ENCODE results near the gene RPUSD1.
"Not testable (repeated sequence)": the region's sequence is repeated elsewhere in the genome, so short reads cannot be mapped to it uniquely, and the experiment has no call there.

The RPUSD1 gene

GRCh38 chr16:749010-749409, 39.2 kb downstream of the RPUSD1 start:
- DNase-seq = no peak

DNA sequence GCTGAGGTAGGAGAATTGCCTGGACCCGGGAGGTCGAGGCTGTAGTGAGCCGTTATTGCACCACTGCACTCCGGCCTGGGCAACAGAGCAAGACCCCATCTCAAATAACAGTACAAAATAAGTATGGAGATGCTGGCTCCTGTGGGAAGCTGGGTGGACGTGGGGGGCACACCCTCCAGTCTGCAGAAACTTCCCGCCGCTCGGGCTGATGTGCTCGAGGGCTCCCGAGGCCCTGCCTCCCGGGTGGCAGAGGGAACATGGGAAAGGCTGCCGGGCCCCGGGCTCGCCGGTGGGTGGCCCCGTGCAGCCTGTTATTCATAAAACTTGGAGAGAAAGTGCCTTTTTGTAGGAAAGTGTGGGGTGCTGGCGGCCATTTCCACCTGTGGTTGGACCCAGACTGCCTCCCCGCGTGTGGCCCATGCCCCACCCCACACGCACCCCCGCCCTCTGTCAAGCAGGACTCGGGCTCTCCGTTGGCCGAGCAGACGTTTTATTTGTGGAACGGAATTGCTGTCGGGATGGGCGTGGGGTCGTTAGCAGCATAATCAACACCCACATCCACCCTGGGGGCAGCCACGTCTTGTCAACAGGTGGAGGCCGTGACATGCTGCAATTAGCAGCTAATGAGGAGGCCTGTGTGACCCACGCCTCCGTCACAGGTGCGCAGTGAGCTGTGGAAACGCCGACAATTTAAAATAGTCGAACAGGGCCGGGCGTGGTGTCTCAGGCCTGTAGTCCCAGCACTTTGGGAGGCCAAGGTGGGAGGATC, 40.0 kb downstream of the RPUSD1 start:
- no peak for DNase-seq

DNA sequence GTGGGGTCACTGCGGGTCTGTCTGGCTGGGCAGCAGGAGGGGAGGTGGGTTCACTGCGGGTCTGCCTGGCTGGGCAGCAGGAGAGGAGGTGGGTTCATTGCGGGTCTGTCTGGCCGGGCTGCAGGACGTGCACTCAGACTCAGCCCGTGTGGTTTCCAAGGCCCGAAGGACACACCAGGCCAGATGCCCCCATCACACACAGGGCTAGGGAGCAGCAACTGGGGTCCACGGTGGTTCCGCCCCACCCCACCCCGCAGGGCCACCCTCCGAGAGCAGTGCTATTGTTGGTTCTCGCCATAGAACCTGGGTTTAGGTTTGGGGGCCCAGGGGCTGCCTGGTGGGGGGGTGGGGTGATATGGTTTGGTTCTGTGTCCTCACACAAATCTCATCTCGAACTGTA, 41.5 kb downstream of the RPUSD1 start:
- no peak for DNase-seq

DNA sequence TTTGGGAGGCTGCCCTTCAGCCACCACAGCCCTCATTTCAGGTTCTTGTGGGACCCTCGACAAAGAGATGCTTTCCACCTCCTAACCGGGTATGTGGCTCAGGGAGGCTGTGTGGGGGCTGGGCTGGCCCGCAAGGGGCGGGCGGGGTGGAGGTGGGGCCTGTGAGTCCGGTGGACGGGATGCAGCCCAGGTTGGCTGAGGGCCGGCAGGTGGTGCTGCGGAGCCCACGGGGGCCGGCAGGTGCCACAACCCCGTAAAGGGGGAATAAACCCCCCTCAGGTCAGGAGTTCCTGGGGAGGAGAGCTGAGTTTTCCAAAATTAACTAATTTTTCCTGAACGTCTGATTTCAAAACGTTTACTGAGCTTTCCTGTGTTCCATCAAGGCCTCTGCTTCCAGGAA, 42.4 kb downstream of the RPUSD1 start:
- no peak for DNase-seq

- no peak for DNase-seq
Measured at GRCh38 chr16:743794-744500, 44.2 kb downstream of the RPUSD1 start.

- DNase-seq = not testable (repeated sequence)
Measured at GRCh38 chr16:742894-743293, 45.3 kb downstream of the RPUSD1 start.

GRCh38 chr16:741986-742629, 46.1 kb downstream of the RPUSD1 start:
- no peak for DNase-seq

- peak; percentile 96 for DNase-seq
Measured at GRCh38 chr16:740764-741505, 47.2 kb downstream of the RPUSD1 start, which contains the start of gene CIAO3. Gene CIAO3, minus strand, starts transcription at chr16:740997. Its CDS starts 12 bp downstream, at chr16:740985.

DNA sequence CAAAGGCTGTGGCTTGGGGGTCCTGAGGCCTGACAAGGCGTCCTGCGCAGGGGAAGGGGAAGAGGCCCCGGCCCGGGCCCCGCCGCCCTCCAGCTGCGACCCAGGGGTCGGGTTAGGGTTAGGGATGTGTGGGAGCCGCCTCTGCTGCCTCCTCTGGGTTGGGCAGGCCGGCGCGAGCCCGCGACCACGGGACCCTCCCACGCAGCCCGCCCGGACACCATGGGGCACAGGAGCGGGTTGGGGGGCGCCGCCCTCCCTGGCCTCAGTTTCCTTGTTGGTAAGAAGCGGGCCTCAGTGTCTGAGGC, 47.8 kb downstream of the RPUSD1 start:
- DNase-seq = no peak

GRCh38 chr16:739560-740458, 48.4 kb downstream of the RPUSD1 start:
- DNase-seq = peak; percentile 46

DNA sequence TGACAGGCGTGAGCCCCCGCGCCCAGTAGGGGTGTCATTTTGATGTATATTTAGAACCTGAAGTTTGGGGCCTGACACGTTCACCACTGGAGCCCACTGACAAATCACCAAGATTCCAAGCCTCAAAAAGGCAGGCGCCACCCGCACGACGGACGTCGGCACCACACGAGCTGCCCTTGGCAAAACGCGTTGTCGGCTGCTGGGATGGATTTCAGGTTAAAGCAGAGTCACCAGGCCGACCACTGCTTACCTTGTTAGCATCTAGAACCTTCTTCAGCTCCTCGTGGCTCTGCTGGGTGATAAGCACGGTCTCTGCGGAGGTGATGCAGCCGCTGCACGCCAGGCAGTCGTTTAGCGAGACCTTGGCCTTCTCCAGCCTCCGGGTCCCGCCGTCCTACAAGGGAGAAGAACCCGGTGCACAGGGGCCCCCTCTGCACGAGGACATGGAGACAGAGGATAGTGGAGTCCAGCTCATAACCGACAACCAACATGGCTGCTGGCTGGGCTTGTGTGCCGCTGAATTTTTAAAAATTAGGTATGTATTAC, 51.2 kb downstream of the RPUSD1 start:
- DNase-seq = no peak

- no peak for DNase-seq
Measured at GRCh38 chr16:735982-736453, 52.2 kb downstream of the RPUSD1 start.

GRCh38 chr16:734981-735881, 53.0 kb downstream of the RPUSD1 start:
- DNase-seq = no peak
